ENCODE data around the gene NUFIP1.
"Not testable (repeated sequence)": the region's sequence is repeated elsewhere in the genome, so short reads cannot be mapped to it uniquely, and the experiment has no call there.

NUFIP1 gene

GRCh38 chr13:44919104-44919804 is 70.0 kb downstream of the NUFIP1 start:
- no peak for DNase-seq (ENCODE audit: low read depth)

- DNase-seq (ENCODE audit: low read depth): peak; percentile 66
Observed at GRCh38 chr13:44918326-44919103, 70.8 kb downstream of the NUFIP1 start.

GRCh38 chr13:44917589-44918325 is 71.5 kb downstream of the NUFIP1 start:
- DNase-seq (ENCODE audit: low read depth): peak; percentile 94

- DNase-seq (ENCODE audit: low read depth): no peak
Observed at GRCh38 chr13:44912278-44913016, 76.8 kb downstream of the NUFIP1 start.

- no peak for DNase-seq (ENCODE audit: low read depth)
Observed at GRCh38 chr13:44908712-44909111, 80.6 kb downstream of the NUFIP1 start.

GRCh38 chr13:44908266-44908665 is 81.0 kb downstream of the NUFIP1 start:
- DNase-seq (ENCODE audit: low read depth): no peak

- DNase-seq (ENCODE audit: low read depth): no peak
Observed at GRCh38 chr13:44906713-44907112, 82.6 kb downstream of the NUFIP1 start.

- no peak for DNase-seq (ENCODE audit: low read depth)
Observed at GRCh38 chr13:44906230-44906629, 83.0 kb downstream of the NUFIP1 start.

- no peak for DNase-seq (ENCODE audit: low read depth)
Observed at GRCh38 chr13:44905556-44905955, 83.7 kb downstream of the NUFIP1 start.

GRCh38 chr13:44904967-44905366 is 84.3 kb downstream of the NUFIP1 start:
- no peak for DNase-seq (ENCODE audit: low read depth)

- no peak for DNase-seq (ENCODE audit: low read depth)
Observed at GRCh38 chr13:44903574-44903985, 85.7 kb downstream of the NUFIP1 start.

- no peak for DNase-seq (ENCODE audit: low read depth)
Observed at GRCh38 chr13:44902738-44903137, 86.5 kb downstream of the NUFIP1 start.

- DNase-seq (ENCODE audit: low read depth): no peak
Observed at GRCh38 chr13:44899967-44900366, 89.3 kb downstream of the NUFIP1 start.

- DNase-seq (ENCODE audit: low read depth): not testable (repeated sequence)
Observed at GRCh38 chr13:44898308-44898707, 91.0 kb downstream of the NUFIP1 start.

GRCh38 chr13:44895953-44896335 is 93.3 kb downstream of the NUFIP1 start:
- no peak for DNase-seq (ENCODE audit: low read depth)

- no peak for DNase-seq (ENCODE audit: low read depth)
Observed at GRCh38 chr13:44895264-44895952, 93.9 kb downstream of the NUFIP1 start.

- DNase-seq (ENCODE audit: low read depth): no peak
Observed at GRCh38 chr13:44894001-44894770, 95.1 kb downstream of the NUFIP1 start.

Data from activated T-helper 1 cell treated with Interleukin-2 at 50 U/mL for 16 hours (primary cell).